H1 (cell line): ENCODE results near the gene TMEM127. TPM values are rescaled to one million over a fixed set of nuclear protein-coding genes. Genes with fewer than 3 reads are reported as not detected.

Experiments
- NRF1 ChIP-seq: IDR thresholded peaks from 2 replicates; pipeline ENCODE4 v1.6.1; 2011; ENCODE audit warnings: mild to moderate bottlenecking, low read depth, low read length, improper control_type of control experiment
- PHF8 ChIP-seq: fragments of 200-600 bp; sonication (generic); conservative IDR thresholded peaks from 2 replicates; pipeline ENCODE4 v1.7.1; 2012; ENCODE audit warnings: low read depth, mild to moderate bottlenecking, inconsistent platforms, low read length, moderate library complexity
- POLR2AphosphoS5 ChIP-seq: IDR thresholded peaks from 2 replicates; pipeline ENCODE4 v1.6.1; 2011; ENCODE audit warnings: low read depth, low read length
- YY1 ChIP-seq: IDR thresholded peaks from 2 replicates; pipeline ENCODE4 v1.6.1; 2011; ENCODE audit warnings: low read depth, mild to moderate bottlenecking, low read length
- polyA plus RNA-seq, 7 experiments: library from polyadenylated mRNA; depleted of rRNA in 3 of 7; stranded (reverse) in 5 of 7; unstranded in 2 of 7; fragments of >200 nt in 5 of 7; fragments of 200-250 nt in 2 of 7; gene quantifications; 1 replicate in 5 of 7; 2 replicates in 1 of 7; 4 replicates in 1 of 7; pipeline versions ENCODE4 v1.2.1 to v1.2.3, GENCODE V29; 2011 to 2013; ENCODE audit warnings: missing spikeins in 2 of 7, mixed read lengths in 2 of 7
- total RNA-seq: library from RNA; stranded (reverse); fragmentation: NEBNext Ultra II Directional; extraction: Animal tissue kit (Norgen Biotek cat#: 25700); gene quantifications from 2 replicates; pipeline ENCODE4 v1.2.1, GENCODE V29; 2021

TMEM127 gene
- total and polyA plus RNA-seq, 2 of the 8 experiments (the other 6 are each of a cell fraction or from before 2014, with no cell fraction given) = 25.0 to 41.0 TPM

DNA sequence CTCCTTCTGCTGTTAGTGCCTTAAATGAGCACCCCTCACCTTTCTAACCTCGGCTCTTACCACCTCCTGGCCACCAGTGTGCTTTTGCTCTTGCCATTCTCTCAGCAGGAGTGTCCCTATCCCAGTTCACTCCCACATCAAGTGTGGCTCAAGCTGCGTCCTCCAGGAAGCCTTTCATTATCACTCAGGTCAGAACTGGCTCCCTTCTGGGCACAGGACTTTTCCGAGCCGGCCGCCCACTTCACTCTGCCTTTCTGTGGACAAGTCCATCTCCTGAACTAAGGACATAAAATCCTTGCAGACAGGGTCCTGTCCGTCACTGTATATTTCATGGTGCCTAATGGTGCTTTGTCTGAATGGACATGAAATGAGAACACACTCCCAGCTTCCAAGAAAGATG lies 15.6 kb downstream of the TMEM127 start (continued):
- no peak for TF ChIP-seq YY1
- TF ChIP-seq POLR2AphosphoS5 = no peak
- no peak for TF ChIP-seq NRF1
- no peak for TF ChIP-seq PHF8
